Stimulated activated CD8-positive, alpha-beta memory T cell treated with anti-CD3 and anti-CD28 coated beads, Interleukin-12 subunit alpha, Interleukin-12 subunit beta, amount 100 ng/mL, for 4 hours (primary cell): ENCODE data around the gene PDSS1.
"Not testable (repeated sequence)": the region's sequence is repeated elsewhere in the genome, so short reads cannot be mapped to it uniquely, and the experiment has no call there.

Source experiments
- DNase-seq: peaks from one replicate; pipeline ENCODE4 v3.0.0-alpha.2; 2020; ENCODE audit warnings: low read depth

PDSS1 gene

GRCh38 chr10:26739071-26739631, 41.6 kb downstream of the PDSS1 start:
- no peak for DNase-seq

DNA sequence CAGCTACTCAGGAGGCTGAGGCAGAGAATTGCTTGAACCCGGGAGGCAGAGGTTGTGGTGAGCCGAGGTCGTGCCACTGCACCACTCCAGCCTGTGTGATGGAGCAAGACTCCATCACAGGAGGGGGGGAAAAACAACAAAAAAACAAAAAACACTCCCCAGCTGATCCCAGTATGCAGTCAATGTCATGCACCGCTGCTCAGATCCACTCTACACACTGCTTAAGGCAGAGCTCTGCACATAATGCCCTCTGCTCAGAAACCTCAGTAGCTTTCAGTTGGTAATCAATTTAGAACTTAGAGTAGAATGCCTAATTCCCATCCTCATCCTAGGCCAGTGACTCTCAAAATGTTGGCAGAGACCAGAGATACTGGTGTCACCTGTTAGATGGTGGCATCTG, 43.9 kb downstream of the PDSS1 start:
- no peak for DNase-seq

DNA sequence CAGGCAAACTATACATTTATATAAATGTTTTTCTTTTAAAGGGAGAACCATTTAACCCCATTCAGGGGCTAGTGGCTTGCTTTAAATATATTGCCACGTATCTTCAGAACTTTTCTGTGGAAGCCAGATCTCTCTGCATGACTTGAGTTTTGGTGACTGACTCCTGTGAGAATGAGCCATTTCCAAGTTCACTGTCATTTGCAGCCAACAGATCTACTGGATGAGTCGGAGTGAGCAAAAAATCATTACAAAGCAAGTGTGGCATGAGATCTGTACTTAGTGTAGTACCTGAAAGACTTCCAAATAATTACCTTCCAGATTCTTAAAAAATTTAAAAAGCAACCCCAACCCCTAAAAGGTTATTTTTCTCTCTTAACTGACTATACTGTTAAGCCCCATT, 45.6 kb downstream of the PDSS1 start:
- DNase-seq = no peak

DNA sequence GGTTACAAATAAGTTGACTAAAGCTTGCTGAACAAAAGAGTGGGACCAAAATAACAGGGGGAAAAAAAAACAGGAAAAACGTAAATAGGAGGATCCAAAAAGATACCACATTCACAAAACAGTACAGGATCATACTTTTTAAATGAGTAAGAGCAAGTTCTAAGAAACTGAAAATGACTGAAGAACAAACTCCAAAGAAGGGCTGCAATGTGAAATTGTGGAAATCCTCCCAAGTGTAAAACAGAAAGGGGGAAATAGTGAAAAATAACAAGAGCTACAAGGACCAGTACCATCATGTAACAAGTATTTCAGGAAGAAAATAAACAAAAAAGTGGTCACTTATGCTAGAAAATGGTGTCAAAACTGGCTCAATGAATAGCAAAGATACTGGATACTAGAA, 46.3 kb downstream of the PDSS1 start:
- DNase-seq = no peak

DNA sequence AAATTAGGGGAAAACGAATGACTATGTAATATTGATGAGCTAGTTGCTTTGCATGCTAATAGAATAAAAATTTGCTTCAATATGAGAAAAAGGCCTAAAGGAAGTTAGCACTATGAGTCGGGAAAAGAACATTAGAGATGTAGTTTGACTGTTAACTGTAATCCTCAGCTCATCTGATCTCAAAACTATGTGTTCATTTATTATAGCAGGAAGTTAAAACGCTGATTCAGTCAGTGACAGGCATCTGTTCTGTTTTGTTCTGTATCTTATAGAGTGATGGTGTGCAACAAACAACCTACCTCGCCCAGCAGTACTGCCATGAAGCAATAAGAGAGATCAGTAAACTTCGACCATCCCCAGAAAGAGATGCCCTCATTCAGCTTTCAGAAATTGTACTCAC, 48.6 kb downstream of the PDSS1 start:
- DNase-seq = no peak

DNA sequence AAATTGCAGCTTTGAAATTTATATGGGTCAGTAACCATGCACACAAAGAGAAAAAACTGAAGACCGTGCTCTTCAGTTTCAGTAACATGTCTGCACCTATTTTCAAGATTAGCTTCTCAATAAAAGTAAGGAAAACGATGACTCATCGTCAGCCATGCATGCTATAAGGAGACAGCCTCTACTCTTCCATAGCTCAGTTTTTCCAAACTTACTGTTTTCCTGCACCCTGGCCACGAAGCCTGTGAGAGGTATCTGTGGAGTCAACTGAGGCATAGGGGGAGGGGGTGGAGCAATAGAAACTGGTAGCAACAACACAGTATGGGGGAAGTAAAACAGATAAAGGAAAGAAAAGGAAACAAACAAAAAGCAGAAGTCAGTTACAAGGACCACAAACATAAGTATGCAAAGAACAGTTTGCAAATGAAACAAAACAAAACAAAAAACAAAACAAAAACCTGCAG, 58.0 kb downstream of the PDSS1 start:
- no peak for DNase-seq

DNA sequence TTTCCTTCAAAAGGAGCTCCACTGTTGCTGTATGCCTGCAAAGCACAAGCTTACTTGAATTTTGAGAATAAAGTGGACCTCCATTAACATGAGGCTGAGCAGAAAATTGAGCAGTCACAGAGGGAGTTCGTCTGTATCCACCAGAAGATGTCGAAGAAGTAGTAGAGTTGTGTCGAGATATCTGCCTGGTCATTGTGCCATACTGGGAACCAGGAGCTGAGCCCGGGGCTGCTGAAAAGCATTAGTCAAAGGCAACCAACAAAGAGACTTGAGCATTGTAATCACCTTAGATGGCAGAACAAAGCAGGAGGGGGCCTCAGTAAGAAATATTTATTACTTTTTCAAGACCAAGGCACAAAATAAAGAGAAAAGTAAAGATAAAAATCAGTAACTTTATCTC, 61.5 kb downstream of the PDSS1 start:
- DNase-seq = no peak

- DNase-seq = no peak
Observed at GRCh38 chr10:26765549-26765948, 68.0 kb downstream of the PDSS1 start.

GRCh38 chr10:26770069-26770468, 72.6 kb downstream of the PDSS1 start:
- no peak for DNase-seq

DNA sequence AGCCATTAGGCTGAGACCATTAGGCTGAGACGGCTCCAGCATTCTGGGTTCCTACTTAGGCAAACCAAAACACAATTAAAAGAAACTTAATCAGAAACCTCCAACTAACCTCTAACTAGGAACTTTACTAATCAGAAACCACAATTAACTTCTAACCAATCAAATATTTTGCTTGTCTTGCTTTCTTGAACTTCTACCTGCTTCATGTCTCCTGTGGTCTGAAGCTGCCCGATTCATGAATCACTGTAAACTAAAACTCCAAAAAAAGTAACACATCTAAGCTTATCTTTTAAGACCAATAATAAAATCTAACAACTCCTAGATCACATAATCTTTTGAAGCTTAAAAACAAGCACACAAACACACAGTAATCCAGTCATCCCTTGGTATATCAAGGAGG, 76.1 kb downstream of the PDSS1 start:
- no peak for DNase-seq

GRCh38 chr10:26776258-26776657, 78.8 kb downstream of the PDSS1 start:
- DNase-seq = no peak

DNA sequence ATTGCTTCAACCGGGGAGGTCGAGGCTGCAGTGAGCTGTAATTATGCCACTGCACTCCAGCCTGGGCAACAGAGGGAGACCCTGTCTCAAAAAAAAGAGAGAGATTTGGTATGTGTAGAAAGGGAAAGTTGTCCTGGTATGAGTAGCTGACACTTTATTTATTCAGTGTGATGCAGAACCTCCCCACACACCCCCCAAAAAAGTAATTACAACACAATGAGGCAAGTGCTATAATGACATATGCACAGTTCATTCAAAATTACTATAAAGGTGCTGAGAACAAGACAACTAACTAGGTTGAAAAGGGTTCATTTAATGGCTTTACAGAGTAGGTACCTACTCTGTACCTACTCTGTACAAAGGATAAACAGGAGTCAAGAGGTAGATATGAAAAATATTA, 80.2 kb downstream of the PDSS1 start:
- no peak for DNase-seq

DNA sequence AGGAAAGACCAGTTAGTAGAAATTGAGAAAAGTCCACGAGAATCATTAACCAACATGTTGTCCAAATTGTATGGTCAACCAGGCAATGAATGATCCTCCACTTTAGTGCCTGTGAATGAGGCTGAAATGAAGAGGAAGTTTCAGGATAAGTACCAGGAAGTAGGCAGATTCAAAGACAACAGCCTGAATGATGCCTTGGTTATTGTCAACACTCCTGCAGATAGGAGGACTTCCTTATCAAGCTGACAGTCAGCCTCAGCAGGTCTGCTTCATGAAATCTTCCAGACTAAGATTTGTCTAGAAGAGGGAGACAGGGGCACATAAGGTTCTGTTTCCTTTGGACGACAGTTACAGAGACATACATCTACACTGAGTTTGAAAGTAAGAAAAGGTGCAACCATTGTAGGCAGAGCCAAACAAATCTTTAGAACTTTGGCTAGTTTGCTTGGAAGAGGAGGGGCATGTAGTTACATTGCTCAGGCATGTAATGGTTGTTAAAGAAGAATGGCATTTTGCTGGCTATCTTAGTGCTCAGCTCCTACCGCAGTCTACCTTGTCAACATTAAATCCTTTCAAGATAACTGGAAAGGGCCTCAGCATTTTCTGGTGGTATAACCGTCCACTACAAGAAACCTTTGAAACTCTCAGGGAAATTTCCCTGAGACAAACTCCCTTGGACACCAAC, 81.8 kb downstream of the PDSS1 start:
- no peak for DNase-seq

DNA sequence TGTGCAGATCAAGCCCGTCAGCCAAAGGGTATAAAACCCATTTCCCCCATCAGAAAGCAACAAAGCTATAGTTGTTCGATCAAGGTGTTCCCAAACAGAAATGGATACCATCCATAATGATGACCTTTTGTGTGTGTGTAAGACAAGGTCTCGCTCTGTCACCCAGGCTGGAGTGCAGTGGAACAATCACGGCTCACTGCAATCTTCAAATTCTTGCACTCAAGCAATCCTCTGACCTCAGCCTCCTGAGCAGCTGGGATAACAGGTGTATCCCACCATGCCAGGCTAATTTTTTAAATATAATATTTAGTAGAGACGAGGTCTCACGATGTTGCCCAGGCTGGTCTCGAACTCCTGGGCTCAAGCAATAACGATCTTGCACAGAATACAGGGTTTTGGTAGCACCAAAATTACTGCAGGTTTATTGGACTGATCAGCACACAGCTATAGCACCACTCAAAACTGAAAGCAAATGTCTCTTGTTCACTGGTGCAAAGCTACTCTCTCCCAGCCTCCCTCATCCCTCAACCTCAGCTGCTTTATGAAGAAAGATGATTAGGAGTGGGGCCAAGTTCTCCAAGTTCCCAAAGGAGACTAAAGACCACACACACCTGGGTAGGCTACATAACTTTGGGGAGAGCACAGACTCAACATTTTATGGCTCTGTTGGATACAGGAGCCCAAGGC, 82.7 kb downstream of the PDSS1 start:
- DNase-seq = no peak

DNA sequence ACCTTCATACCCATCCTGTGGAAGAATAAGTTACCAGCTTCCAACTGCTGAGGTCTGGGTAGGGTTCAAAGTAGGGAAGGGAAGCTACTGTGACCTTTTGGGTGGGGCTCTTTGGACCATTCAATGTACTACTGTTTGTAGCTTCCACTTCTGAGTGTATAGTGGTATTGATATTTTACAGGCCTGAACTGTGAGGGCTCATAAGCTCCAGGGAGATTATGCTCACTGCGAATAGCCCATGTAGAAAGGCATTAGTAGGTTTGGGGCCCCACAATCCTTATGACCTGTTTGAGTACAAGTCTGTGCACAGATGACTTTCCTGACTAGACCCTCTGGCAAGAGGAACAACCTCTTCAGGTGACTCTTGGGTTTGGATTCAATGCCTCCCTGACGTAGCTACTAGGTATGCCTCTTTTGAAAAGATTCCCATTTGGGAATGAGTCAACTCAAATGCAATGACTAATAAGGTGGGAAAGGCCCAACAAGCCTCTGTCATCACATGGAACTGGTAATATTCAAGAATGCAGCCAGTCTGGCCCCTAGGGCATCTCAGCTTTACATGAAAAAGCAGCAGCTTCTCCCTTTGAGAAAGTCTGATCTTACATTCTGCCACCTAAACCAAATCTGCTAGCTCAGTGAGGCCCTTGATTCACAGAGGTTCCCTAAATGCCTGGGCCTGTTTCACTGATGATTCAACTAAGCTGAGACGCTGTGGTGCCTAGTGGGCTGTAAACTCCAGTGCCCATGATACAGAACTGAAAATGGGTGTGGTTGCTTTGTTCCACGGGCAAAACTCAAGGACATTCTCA, 83.5 kb downstream of the PDSS1 start:
- no peak for DNase-seq

DNA sequence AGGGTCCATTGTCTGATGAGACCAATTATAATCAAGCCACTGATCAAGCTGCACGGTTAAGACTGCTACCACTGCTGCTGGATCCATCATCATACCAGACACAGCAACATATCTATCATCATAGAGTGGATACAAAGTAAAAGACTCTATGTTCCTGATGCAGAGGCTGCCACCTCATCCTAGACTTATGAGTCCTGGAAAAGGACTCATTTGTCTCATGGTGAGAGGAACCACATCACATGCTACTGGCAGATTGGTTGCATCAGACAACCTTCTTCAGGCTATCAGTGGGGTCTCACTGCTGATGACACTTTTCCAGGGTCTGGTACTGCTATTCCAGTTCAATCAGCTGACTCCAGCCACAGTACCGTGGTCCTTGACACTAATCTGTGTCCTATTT, 84.3 kb downstream of the PDSS1 start:
- DNase-seq = no peak

- DNase-seq = no peak
Observed at GRCh38 chr10:26787362-26787761, 89.9 kb downstream of the PDSS1 start.

DNA sequence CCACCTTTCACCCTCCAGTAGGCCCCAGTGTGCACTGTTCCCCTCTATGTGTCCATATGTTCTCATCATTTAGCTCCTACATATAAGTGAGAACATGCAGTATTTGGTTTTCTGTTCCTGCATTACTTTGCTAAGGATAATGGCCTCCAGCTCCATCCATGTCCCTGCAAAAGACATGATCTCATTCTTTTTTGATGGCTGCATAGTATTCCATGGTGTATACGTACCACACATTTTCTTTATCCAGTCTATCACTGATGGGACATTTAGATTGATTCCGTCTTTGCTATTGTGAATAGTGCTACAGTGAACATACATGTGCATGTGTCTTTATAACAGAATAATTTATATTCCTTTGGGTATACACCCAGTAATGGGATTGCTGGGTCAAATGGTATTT, 92.3 kb downstream of the PDSS1 start:
- DNase-seq = not testable (repeated sequence)

- no peak for DNase-seq
Observed at GRCh38 chr10:26790221-26790995, 92.9 kb downstream of the PDSS1 start.

DNA sequence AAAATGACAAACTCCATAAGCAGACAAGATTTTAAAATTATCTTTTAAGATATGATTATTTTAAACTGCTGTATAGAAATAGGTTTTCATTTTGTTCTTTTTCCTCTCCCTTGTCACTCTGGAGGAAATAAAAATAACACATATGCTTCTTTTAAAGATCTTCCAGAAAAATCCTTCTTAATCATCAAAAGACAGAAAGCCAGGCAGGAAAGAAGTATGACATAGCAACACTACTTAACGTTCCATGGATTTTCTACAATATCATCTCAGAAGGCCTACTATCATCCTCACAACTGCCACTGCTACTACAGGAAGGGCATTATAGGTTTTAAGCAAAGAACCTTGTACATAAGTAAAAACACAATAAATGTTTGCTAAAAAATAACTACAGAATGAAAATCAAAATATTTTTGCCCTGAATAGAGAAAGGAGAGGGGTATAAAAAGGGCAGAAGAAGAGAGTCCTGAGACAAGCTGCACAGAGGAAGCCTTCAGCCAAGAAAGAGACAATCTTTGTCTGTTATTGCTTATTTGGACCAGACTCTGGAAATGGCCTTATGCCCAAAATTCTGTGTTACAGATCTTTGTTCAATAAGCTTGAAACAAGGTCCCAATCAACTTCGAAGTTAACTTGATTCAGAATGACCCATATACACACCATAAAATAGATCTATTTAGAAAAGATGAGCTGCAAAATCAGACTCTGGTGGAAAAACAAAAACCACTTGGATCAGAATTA, 95.4 kb downstream of the PDSS1 start:
- DNase-seq = no peak
